ENCODE data around the gene MT2A.
A peak's percentile ranks its signal among the peaks of the same experiment; 100 is the strongest.
"Not testable (repeated sequence)": the region's sequence is repeated elsewhere in the genome, so short reads cannot be mapped to it uniquely, and the experiment has no call there.

The MT2A gene

DNA sequence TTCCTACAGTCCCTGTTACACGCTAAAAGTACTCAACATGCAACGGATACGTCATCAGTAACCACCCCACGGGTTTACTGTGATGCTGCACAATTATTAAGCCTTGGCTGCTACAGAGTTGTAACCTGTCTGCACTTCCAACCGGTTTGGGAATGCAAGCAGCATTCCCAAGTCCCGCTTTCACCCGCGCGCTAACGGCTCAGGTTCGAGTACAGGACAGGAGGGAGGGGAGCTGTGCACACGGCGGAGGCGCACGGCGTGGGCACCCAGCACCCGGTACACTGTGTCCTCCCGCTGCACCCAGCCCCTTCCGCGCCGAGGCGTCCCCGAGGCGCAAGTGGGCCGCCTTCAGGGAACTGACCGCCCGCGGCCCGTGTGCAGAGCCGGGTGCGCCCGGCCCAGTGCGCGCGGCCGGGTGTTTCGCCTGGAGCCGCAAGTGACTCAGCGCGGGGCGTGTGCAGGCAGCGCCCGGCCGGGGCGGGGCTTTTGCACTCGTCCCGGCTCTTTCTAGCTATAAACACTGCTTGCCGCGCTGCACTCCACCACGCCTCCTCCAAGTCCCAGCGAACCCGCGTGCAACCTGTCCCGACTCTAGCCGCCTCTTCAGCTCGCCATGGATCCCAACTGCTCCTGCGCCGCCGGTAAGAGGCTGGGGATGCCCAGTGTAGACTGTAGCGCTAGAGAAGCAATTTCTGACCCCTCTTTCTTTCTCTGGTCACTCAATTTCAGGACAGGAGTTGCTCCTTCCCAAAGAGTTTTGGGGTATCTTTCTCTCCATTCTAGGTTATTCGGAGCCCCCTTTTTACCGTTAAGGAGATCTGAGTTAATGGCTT lies at the start of gene MT2A:
Gene MT2A, plus strand, starts transcription at position 542 of the 833 bp plus-strand sequence. Its CDS starts 72 bp downstream, at position 614.
- peak; percentile 84 for DNase-seq (ENCODE audit: low spot score)

DNA sequence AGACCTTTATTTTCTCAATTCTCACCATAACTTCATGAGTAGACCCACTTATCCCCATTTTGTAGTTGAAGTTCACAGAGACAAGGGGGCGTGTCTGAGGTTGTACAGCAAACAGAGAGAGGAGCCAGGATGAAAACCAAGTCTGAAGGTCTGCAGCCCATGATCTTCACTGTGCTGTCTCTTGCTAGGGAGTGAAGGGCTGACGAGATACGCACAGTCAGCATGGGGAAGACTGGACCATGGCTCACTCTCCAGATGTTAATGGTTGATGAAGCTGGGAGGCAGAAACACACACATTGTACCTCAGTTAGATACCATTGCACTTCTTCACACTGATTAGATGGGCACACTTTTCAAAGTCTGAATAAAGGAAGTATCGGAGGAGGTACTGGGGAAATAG lies 49.3 kb upstream of the MT2A start:
- DNase-seq (ENCODE audit: low spot score): no peak

DNA sequence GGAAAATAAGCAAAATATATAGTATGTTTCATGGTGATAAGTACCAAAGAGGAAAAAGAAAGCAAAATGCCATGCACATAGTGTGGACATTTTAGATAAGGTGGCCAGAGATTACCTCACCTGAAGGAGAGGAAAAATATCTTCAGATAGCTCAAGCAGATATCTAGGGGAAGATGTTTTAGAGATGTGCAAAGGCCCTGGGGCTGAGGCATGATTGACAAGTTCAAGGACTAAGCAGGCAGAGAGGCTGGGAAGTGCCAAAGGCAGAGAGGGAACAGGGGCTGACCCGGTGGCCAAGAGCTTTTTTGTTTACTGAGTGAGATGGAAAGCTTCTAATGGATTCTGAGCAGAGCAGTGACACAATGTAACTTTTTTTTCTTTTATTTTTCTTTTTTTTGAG lies 47.9 kb upstream of the MT2A start:
- no peak for DNase-seq (ENCODE audit: low spot score)

DNA sequence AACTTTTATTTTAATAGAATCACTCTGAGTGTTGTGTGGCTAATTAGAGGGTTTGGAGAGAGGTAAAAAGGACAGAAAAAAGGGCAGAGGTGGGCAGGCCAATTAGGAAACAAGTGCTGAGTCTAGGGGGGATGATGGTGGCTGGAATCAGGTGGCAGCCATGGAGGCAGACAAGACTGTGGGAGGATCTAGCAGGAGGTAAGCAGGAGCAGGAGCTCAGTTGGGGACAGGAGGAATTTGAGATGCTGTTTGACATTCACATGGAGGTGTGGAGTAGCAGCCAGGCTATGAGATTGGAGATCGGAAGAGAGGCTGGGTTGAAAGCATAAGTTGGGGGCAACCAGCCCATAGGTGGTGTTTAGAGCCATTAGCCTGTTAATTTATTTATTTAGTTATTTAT lies 47.3 kb upstream of the MT2A start:
- DNase-seq (ENCODE audit: low spot score): no peak

DNA sequence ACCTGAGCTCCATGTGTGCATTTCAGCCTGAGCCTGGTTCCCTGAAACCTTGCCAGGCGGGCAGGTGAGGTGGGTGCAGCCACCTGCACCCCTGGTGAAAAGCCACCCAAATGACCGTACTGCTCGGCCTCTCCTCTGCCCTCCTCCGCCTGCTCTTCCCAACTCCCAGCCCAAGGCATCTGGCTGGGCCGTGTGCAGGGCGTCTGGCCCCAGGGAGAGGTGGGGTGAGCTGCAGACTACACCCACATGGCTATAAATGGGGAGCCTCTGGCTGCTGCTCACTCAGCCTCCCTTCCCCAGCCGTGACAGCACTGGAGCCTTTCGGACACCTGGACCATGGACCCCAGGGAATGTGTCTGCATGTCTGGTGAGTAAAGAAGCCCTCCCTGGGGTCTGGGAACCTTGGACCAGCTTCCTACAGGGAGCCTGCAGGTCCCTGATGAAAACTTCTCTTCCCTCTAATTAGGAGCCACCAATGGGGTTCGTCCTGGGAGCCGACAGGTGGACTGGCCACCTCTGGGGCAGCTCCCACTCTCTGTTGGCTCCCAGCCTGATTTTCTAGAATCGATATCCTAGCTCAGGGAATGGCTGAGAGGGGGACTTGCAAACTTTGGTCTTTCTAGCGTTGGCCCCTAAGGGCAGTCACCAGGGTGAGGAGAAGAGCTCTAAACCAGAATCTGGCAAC lies 43.4 kb upstream of the MT2A start, which contains the start of gene MT4:
Gene MT4, plus strand, starts transcription at position 281 of the 685 bp plus-strand sequence. Its CDS starts 56 bp downstream, at position 337.
- DNase-seq (ENCODE audit: low spot score): no peak

DNA sequence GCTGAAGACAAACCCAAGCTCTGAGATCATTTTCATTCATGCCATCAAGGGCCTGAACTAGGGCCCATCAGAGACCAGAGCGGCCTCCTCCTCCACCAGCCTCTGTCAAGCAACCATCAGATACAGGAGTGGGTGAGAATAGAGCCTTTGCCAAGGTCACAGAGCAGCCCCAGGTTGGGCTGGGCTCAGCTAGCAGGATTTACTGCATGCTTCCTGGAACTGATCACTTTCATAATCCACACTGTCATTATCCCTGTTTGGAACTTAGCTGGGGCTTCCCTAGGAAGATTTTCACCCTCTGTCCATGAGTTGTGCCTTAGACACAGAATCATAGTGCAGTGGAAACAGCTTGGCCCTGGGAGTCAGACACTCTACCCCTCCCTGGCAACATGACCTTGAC lies 38.4 kb upstream of the MT2A start:
- DNase-seq (ENCODE audit: low spot score): no peak

DNA sequence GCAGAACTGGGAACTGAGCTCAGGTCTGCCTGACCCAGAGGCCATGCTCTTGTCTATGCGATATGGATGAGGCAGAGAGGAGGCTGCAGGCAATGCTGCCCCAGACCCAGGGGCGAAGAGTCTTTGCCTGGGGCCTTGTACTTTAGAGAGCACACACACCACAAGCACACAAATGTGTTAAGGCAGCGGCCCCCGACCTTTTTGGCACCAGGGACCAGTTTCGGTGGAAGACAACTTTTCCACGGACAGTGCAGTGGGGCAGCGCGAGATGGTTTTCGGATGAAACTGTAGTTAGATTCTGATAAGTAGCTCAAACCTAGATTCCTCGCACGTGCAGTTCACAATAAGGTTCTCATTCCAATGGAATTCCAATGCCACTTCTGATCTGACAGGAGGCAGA lies 36.9 kb upstream of the MT2A start:
- no peak for DNase-seq (ENCODE audit: low spot score)

DNA sequence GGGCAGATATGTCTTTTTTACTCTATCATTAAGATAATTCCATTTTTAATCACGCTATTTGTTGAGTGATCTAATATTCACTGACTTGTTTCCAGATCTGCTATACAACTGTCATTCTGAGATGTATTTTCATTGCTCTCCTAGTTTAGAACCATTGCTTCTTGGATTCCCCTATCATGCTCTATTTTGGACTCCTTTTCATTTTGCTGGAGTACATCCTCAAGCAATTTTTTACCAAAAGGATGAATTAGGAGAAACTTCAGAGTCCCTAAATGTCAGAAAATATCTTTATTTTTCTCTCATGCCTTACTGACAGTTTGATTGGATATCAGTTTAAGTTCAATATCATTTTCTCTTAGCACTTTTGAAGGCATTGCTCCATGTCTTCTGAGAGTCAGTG lies 33.8 kb upstream of the MT2A start:
- DNase-seq (ENCODE audit: low spot score): no peak

DNA sequence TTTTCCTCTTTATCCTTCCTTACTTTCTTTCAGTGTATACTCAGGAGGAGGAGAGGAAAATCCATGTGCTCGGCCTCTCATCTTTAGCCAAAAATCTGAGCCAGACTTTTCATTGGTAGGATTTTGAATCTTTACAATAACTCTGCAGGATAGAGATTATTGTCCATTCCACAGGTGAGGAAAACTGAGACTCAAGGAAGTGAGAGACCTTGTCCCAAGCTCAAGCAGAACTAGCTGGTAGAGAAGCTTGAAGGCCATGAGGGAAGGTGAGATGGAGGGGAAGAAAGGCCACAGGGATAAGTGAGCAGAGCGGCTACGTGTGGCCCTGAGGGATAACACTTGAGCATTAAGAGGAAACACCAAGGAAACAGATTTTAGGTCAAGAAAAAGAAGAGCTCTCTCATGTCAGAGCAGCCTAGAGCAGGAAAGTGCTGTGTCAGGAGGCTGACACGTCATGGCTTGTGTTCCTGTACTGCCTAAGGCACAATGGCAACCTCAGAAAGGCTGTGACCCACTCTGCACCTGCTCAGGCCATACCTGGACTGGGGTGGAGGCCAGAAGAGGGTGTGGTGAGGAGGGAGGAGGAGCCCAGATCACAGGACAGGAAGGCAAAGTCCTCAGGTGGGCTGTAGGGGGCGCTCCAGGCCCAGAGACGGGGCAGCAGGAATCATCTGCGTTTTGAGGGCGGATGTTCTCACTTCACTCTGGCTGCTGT lies 31.6 kb upstream of the MT2A start:
- peak; percentile 52 for DNase-seq (ENCODE audit: low spot score)

DNA sequence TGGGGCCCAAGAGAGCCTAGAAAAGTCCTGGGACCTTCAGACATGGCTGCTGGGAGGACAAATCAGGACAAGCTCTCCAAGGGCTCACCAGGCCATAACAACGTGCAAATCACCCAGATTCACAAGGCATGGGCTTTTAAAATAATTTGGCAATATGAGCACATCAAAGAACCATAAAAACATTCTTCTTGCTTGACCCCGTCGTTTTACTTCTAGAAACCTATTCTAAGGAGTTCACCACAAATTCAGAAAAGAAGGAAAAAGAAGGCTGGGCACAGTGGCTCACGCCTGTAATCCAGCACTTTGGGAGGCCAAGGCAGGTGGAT lies 31.1 kb upstream of the MT2A start:
- DNase-seq (ENCODE audit: low spot score): no peak

DNA sequence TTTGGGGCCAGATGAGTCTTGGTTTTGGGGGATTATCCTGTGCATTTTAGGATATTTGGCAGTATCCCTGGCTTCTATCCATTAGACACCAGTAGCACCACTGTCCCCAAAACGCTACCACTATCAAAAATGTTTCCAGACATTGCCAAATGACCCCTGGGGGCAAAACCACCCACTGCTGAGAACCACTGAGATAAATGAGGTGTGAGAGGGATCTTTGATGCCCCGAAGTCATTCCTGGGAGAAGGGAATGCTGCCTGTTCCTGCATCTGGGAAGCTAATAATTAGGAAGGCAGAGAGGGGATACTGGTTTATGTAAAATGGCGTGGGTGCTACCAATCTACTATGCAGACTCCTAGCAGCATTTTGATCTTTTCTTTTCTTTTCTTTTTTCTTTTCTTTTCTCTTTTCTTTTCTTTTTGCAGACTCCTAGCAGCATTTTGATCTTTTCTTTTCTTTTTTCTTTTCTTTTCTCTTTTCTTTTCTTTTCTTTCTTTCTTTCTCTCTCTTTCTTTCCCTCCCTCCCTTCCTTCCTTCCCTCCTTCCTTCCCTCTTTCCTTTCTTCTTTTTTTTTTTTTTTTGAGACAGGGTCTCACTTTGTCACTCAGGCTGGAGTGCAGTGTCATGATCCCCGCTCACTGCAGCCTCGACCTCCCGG lies 27.9 kb upstream of the MT2A start:
- no peak for DNase-seq (ENCODE audit: low spot score)

DNA sequence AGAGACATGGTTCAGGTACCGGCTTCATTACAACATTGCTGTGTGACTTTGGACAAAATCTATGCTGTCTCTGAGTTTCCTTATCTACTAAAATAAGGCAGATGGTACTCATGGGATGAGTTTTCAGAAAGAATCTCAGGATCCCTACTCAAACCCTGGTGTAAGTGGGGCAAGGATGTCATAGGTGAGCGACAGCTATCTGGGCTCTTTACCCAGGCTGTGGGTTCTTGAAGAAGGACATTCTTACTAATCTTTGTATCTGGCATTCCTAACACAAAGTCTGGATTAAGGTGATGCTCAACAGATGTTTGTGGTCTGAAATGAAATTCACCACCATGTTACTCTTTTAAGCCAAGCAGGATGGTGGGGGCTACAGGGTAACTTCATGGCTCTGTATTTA lies 25.5 kb upstream of the MT2A start:
- DNase-seq (ENCODE audit: low spot score): not testable (repeated sequence)

DNA sequence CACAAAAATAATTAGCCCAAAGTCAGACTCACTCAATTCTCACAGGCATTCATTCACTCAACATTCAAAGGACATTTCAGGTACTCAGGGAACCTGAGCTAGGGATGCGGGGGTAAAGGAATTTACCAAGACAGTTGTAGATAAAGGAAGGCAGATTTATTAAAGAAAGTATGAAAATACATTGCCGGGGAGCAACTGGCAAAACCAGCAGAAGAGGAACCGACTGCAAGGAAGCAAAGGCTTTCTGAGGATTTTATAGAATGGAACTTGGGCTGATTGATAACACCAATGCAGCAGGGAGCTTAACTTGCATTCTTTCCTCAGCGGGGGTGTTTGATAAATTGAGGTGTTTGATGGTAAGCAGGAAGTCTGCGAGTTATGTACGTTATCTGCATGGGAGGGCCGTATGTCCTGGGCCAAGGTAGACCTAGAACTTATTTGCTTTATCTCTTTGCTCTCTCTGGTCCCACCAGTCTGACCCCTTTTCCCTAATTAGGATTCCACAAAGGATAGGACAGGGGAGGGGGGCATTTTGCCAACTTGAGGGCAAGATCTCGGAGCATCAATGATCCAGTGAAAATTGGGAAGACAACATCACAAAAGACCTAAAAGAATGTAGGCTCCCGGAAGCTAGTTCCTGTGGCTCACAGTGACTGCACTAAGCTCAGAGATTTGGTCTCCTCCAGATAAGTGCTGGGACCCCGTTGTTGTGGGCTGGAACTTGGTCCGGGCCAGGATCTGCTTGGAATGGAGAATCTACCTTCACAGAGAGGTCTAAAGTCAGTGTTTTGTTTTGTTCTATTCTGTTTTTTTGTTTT lies 24.8 kb upstream of the MT2A start:
- DNase-seq (ENCODE audit: low spot score): no peak

DNA sequence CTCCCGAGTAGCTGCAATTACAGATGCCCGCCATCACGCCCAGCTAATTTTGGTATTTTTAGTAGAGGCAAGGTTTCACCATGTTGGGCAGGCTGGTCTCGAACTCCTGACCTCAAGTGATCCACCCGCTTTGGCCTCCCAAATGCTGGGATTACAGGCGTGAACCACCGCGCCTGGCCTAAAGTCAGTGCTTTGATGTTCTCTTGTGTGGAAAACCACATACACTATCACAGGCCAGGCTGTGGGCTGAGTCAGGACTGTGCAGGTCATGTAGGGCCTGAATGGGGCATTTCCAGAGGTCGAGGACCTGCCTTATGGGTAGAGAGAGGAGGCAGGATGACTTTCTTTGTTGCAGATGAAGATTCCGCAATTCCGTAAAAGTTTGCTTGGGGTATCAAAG lies 24.1 kb upstream of the MT2A start:
- no peak for DNase-seq (ENCODE audit: low spot score)

DNA sequence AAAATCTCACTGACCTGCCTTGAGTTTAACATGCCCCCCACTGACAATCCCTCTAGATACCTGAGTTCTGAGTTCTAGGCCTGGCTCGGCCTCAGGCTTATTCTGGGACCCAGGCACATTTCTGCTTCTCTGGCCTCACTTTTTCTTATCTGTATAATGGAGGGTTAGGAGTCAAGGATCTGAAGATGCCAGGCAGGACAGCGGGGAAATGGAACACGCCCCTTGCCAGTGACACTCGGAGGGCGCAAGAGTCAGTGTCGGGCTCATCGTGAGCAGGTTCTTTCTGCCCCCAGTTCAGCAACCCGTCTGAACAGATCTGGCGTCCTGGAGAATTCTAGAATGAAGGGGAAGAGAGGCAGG lies 19.6 kb upstream of the MT2A start:
- DNase-seq (ENCODE audit: low spot score): no peak

DNA sequence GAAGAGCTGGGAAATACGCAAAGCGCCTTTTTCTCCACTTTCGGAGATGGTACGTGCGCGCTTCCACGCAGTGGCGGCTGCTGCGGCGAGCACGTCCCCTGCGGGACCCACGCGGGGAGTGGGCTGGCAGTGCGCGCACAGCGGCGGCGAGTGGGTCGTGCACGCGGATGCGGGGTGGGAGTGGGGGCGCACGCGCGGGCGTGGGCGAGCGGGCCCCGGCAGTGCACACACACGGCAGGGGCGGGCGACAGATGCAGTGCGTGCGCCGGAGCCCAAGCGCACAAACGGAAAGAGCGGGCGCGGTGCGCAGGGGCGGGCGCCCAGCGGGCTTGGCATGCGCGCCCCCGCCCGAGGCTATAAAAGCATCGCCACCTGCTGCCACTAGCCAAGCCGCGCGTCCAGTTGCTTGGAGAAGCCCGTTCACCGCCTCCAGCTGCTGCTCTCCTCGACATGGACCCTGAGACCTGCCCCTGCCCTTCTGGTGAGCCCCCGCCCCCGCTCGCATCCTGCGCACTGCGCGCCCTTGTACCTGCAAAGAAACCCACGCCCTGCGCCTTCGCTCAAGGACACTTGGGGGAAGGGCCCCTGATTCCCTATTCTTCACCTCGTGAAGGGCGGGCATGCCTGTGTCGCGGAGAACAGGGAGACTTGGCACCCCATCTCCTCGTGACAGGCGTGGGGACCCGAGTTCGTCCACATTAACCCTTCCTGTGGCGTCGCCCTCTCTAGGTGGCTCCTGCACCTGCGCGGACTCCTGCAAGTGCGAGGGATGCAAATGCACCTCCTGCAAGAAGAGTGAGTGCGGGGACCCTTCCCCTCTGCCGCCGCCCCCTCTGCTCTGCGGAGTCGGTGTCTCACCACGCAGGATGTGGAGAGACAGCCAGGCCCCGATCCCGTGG lies 19.0 kb upstream of the MT2A start, which contains the start of gene MT3:
Gene MT3, plus strand, starts transcription at position 388 of the 899 bp plus-strand sequence. Its CDS starts 63 bp downstream, at position 451.
- DNase-seq (ENCODE audit: low spot score): no peak

DNA sequence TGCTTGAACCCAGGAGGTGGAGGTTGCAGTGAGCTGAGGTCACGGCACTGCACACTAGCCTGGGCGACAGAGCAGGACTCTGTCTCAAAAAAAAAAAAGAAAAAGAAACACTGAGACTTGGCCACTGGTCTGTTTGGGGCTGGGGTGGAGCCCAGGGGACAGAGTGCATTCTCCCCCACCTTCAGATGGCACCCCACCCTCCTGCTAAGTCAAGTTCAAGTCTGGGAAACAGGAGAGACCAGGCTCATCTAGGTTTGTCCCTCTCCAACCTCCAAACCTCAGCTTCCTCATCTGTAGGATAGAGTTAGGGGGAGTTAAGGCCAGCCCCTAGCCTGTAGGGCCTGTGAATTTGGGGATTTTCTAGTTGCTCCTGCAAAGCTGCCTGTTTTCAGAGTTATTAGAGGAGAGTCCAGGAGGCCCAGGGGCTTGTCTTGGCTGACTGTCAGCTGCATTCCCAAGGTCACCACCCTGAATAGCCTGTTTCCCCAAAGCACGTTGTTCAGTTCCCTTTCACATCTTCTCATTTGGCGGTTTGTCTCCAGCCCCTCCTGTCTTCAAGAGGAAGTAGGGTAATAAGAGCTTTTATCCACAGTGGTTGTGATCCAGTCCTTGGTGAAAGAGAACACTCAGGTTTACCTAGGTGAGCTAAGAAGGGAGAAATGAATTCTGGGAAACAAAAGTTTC lies 16.9 kb upstream of the MT2A start:
- DNase-seq (ENCODE audit: low spot score): no peak

DNA sequence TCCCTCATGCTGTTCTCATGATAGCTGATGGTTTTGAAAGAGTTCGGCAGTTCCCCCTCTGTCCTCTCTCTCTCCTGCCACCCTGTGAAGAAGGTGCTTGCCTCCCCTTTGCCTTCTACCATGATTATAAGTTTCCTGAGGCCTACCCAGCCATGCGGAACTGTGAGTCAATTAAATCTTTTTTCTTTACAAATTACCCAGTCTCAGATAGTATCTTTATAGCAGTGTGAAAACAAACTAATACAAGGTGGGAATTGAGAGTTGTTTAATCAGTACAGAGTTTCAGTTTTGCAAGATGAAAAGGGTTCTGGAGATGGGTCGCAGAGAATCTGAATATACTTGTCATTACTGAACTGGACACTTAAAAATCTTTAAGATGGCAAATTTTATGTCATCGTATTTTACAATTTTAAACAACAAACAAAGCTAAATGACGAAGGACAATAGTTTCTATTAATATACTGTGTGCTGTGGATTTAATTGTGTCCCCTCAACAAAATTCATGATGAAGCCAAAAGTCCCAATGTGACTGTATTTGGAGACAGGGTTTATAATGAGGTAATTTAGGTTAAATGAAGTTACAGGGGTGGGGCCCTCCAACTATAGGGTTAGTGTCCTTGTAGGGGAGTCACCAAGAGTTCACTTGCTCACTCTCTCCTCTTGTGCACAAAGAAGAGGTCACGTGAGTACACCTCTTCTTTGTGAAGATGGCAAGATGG lies 14.7 kb upstream of the MT2A start:
- DNase-seq (ENCODE audit: low spot score): no peak

DNA sequence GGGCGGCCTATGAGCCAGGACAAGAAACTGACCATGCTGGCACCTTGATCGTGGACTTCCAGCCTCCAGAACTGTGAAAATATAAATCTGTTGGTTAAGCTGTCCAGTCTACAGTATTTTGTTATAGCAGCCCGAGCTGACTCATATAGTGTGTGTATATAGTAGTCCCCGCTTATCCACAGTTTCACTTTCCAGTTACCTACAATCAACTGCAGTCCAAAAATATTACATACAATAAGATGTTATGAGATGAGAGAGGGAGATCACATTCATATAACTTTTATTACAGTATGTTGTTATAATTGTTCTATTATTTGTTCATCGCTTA lies 14.1 kb upstream of the MT2A start:
- DNase-seq (ENCODE audit: low spot score): no peak

Measured in HuH-7 (cell line).